A549 treated with Hydrocortisone at 1 μM for 4 hours (cell line): ENCODE data around the gene TMEM258. TPM values are rescaled to one million over a fixed set of nuclear protein-coding genes. Genes with fewer than 3 reads are reported as not detected.

Source experiments
- total RNA-seq: library from RNA; stranded (reverse); fragments of 200-300 nt; extraction: Qiagen RNA extraction; gene quantifications from 5 replicates; pipeline ENCODE4 v1.2.3, GENCODE V29; 2022

TMEM258 gene
- 209 to 240 TPM (median 219 TPM) in 5 replicates for total RNA-seq

DNA sequence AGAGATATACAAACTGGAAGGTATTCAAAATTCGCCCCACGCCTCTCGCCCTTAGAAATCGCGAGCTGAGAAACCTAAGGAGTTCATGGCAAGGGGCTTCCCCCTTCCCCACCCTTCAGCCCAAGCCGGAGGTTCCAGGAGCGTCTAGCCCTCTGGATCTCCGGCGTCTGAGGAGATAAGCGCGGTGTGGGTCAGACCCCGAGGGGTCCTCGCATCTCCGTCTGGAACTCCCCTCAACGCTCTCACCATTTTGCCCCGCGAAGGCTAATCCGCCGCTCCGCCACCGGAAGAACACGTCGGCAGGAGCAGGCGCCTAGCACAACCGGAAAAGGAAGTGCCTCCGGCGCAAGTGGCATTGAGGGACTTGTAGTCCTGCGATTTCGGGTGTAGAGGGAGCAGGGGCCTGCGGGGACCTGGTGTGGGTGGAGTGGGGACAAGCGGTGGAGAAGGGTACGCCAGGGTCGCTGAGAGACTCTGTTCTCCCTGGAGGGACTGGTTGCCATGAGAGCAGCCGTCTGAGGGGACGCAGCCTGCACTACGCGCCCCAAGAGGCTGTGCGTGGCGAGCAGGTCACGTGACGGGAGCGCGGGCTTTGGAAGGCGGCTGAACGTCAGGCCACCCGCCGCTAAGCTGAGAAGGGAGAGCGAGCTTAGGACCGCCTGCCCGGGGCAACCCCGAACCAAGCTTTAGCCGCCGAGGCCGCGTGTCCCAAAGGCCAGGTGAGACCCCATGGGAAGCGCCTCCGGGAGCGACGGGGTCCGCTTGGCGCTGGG is at the start of gene TMEM258, which contains the start of gene FEN1:
TMEM258 (minus strand) TSS at position 290 of the 773 bp plus-strand sequence; CDS start at position 249, 41 bp downstream.
FEN1 (plus strand) TSS at position 602 of the 773 bp plus-strand sequence. CDS start 2,451 bp downstream, outside the sequence.

GRCh38 chr11:61827571-61828378 is 35.4 kb upstream of the TMEM258 start, which contains the start of gene FADS2:
FADS2 (plus strand) TSS chr11:61828300; CDS start chr11:61828391, 91 bp downstream.

GRCh38 chr11:61816736-61817455 is 24.5 kb upstream of the TMEM258 start, which contains the start of gene FADS1:
FADS1 (minus strand) TSS chr11:61817003; CDS start chr11:61816929, 74 bp downstream.

DNA sequence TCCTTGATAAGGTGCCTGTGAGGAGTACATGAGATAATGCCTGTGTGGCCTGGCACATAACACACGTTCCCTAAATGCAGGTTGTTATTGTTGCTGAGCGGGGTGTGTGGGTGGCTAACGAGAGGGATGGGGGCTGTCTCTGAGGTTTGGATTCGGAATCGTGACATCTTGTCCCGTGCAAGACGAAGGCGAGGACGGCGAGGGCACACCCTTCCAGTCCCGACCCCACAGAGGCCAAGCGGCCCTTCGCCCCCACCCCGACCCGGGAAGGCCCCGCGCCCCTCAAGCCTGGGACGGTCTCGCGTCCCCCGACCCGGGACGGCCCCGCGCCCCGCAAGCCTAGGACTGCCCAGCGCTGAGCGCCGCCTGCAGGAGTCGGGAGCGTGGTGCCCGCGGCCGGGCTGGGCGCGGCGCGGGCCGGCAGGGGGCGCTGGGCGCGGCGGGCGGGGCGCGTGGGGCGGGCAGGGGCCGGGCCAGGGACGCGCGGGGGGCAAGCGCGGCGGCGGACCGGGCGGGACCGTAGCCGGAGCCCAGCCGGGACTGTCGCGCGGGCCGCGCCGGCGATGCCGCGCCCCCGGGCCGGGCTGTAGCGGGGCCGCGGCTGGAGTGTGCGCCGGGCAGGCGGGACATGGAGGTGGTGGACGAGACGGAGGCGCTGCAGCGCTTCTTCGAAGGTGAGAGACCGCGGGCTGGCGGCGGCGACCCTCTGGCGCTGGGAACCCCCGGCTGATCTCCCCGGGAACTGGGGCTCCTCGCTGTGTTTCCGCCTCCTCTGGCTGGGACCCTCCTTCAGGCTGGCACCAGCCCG is 40.1 kb downstream of the TMEM258 start, which contains the start of gene MYRF:
MYRF (plus strand) TSS at position 520 of the 808 bp plus-strand sequence; CDS start at position 629, 109 bp downstream.

Other genes with a start within 250 kb of the TMEM258 start
- gene SYT7, start 211.5 kb downstream of the TMEM258 start, total RNA-seq: 1.0 to 1.4 TPM (median 1.1 TPM) in 5 replicates
- gene DAGLA, start 112.2 kb downstream of the TMEM258 start, total RNA-seq: 5.7 to 6.8 TPM (median 6.6 TPM) in 5 replicates
- 15.3 to 19.7 TPM (median 18.3 TPM) in 5 replicates for gene MYRF, start 40.0 kb downstream of the TMEM258 start, total RNA-seq
- 90.8 to 107 TPM (median 97.3 TPM) in 5 replicates for gene FEN1, start 312 bp upstream of the TMEM258 start, total RNA-seq
- gene FADS1, start 24.4 kb upstream of the TMEM258 start, total RNA-seq: 174 to 247 TPM (median 208 TPM) in 5 replicates
- gene FADS2, start 35.7 kb upstream of the TMEM258 start, total RNA-seq: 342 to 446 TPM (median 392 TPM) in 5 replicates
- 61.6 to 86.5 TPM (median 77.7 TPM) in 5 replicates for gene FADS3, start 98.9 kb upstream of the TMEM258 start, total RNA-seq
- gene RAB3IL1, start 125.0 kb upstream of the TMEM258 start, total RNA-seq: 18.8 to 23.1 TPM (median 20.6 TPM) in 5 replicates
- 1.2 to 5.9 TPM (median 3.7 TPM) in 5 replicates for gene BEST1, start 157.8 kb upstream of the TMEM258 start, total RNA-seq
- gene FTH1, start 175.0 kb upstream of the TMEM258 start, total RNA-seq: 9,226 to 19,933 TPM (median 18,540 TPM) in 5 replicates